HG03457 (cell line): Measurements from ENCODE around the gene LLGL2.
A peak's percentile ranks its signal among the peaks of the same experiment; 100 is the strongest.
"Not testable (repeated sequence)": the region's sequence is repeated elsewhere in the genome, so short reads cannot be mapped to it uniquely, and the experiment has no call there.

Experiments
- ATAC-seq: cut with Tn5 transposase; IDR thresholded peaks from one replicate; pipeline ENCODE4 v1.9.1; 2021; ENCODE audit warnings: moderate number of reproducible peaks; ENCODE audit not compliant: unreplicated experiment

LLGL2 gene

GRCh38 chr17:75518983-75519537 is 6.4 kb upstream of the LLGL2 start:
- ATAC-seq = no peak

GRCh38 chr17:75520413-75520812 is 5.1 kb upstream of the LLGL2 start:
- ATAC-seq = not testable (repeated sequence)

- no peak for ATAC-seq
Observed at GRCh38 chr17:75521290-75521689, 4.2 kb upstream of the LLGL2 start.

GRCh38 chr17:75521951-75522727 is 3.4 kb upstream of the LLGL2 start:
- ATAC-seq = no peak

DNA sequence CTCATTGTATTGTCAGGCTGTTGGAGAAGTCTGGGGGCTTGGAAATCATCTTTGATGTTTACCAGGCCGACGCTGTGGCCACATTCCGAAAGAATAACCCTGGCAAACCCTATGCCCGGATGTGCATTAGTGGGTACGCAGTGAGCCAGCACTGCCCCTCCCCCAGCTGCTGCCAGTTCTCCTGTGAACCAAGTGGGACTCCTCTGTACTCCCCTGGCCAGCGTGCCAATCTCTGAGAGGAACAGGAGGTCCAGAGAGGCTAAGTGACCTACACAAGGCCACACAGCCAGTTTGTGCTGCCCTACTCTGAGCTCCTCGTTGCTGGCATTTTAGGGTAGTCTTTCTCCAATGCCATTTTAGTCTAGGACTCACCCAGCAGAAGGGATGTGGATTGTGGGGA is 1.9 kb upstream of the LLGL2 start:
- ATAC-seq = no peak

DNA sequence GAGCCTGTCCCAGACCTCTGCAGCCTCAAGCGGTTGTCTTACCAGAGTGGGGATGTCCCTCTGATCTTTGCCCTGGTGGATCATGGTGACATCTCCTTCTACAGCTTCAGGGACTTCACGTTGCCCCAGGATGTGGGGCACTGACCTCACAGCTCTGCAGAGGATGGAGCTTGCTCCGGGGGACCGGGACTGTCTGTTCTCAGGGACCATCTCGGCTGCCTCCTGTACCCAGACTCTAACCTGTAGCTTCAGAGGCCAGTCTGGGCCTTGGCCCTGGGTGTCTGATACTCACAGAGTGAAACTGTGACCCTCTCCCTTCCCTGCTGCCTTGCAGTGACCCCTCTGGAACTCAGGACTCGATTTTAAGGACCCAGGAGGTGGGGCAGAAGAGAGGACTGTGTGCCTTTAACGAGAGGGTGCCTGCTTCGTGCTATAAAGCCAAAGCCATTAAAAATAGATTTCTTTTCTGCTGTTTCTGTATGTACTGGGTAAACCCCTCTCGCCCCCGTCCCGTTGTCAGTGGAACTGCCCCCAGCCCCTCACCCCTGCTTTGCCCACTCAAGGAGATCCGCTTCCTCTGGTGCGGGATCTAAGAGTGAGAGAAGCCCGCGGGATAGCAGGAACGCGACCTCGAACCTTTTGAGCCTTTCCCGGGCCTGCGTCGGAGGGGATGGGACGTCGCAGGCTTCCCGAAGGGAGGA is 1.1 kb upstream of the LLGL2 start:
- ATAC-seq = no peak

- peak; percentile 6 for ATAC-seq
Observed at GRCh38 chr17:75525806-75526554, 483 bp downstream of the LLGL2 start.

DNA sequence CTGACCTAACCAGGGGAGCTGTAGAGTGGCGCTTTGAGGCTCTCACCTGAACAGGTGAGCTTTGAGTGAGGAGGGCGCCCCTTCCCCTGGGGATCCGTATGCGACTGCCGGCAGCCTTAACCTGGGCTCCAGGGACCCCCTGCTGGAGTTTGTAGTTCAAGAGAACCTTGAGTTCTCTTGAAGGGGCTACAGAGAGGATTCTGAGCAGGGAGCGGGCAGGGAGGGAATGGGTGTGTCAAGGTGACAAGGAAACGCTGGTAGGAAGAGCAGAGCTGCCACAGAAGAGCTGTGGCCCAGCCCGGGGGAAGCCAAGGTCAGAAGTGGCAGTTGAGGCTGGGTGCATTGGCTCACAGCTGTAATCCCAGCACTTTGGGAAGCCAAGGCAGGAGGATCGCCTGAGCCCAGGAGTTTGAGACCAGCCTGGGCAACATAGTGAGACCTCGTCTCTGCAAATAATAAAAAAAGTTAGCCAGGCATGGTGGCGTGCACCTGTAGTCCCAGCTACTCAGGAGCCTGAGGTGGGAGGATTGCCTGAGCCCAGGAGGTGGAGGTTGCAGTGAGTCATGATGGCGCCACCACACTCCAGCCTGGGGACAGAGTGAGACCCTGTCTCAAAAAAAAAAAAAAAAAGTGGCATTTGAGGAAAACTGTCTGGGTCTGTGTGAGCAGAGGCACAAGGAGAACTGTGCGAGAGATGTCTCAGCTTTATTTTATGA is 1.2 kb downstream of the LLGL2 start:
- ATAC-seq = no peak

DNA sequence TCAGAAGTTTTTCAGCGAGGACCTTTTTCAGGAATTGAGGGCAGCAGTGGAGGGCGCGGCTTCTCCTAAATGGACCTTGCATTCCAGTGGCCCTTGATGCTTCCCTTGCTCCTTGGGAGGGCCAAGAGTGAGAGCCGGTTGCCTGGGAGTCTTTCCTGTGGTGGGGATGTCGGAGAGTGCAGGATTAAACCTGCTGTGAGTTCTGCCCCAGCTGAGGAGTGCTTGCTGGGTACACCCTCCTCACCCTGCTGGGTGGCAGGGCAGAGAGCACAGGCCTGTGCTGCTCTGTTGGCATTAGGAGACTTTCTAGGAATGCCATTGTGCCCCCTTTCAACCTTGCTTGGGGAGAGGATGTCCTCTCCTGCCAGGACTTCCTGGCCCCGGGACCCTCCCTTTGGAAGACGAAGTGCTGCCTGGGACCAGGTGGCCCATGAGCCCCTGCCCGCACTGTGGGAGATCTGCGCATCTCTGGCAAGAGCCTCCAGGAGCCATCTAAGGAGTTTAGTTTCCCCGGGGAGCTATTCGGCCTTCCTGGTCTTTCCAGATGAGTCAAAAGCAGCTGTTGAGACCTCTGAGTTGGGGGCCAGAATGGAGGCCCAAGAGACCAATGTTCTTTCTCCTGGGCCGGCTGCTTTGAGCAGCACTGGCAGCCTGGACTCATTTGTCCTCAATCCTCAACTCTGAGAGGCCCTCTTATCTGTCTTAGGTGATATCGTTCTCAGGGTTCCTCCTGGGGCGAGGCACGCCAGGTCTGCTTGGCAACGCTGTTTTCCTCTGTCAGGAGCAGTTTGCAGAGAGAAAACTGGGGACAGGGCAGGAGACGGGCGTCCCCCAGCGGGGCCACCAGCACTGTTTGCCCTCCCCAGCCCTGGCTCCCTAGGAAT is 5.6 kb downstream of the LLGL2 start:
- no peak for ATAC-seq

DNA sequence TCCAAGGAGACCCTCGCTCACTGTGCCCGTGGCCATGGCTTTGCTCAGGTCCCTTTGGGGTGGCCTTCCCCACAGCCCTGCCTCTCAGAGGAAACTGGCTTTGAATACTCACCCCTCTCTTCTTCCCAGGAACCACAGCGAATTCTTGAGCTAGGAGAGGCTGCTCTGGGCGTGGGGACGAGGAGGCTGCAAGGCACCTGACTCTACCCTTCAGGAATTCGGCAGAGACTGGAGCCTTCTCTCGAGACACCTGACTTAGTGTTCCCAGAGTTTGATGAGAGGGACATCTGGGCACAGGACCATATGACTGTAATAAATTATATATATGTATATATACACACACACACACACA is 6.2 kb downstream of the LLGL2 start:
- no peak for ATAC-seq

- no peak for ATAC-seq
Observed at GRCh38 chr17:75535119-75535537, 9.6 kb downstream of the LLGL2 start.

GRCh38 chr17:75535871-75536270 is 10.4 kb downstream of the LLGL2 start:
- no peak for ATAC-seq

DNA sequence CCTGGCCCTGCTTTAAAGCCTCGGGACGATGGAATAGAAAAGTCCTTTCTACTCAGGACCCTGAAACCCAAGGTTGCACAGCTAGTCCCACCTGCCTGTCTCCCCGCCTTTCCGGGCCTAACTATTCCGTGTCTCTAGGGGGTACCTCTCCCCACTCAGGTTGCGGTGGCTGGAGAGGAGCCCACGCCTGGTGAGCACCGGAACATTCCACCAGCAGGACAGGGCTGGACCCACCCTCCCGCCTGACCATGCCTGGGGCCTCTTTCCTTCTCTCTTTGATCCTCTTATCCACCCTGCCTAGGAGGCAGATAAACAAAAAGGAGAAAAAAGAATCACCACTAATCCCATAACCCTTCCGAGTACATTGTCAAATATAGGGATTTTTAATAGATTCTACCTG is 10.9 kb downstream of the LLGL2 start:
- no peak for ATAC-seq

- ATAC-seq = no peak
Observed at GRCh38 chr17:75539967-75540729, 14.7 kb downstream of the LLGL2 start.

GRCh38 chr17:75540923-75541503 is 15.5 kb downstream of the LLGL2 start:
- no peak for ATAC-seq

- ATAC-seq = no peak
Observed at GRCh38 chr17:75542229-75542628, 16.7 kb downstream of the LLGL2 start.

DNA sequence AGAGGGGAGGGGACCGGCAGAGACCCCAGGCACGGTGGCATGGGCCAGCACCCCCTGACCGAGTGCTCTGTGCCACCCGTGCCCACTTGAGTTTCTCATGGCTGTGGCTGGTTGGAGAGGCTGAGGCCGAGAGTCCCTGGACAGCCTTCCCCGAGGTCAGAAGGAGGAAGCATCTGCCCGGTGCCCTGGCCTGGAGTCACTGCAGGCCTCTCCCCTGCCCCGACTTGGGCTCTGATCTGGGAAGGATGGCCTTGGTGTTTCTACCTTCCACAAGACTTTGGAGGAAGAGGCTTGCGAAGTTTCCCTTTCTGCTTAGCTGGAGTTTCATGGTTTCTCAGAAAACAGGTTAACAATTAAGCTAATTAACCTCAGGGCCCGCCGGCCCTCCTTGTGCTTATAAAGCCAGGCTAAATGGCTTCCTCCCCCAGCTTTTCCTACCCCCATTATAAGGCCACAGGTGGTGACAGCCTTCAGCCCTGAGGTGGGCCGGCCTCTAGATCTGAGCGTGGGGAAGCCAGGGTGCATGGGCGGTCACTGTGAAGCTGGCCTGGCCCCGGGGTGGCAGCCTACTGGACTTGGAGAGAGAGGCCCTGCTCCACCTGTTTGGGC is 17.3 kb downstream of the LLGL2 start:
- no peak for ATAC-seq

DNA sequence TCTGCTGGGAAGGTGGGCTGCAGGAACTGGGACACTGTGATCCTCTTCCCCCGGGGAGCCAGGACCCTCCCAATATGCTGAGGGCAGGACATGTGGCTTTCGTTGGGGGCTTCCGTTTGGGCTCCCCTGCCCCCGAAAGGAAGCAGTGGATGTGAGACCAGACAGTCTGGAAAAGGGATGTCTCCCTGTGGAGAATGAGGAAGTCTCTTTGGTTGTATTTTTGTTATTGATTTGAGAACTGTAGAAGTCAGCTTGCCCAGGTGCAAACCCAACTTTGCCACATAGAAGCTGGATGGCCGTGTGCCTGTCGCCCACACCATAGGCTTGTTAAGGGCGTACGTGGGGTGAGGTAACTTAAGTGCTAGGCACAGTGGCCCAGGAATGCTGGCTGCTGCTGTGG is 18.8 kb downstream of the LLGL2 start:
- ATAC-seq = no peak
